OCI-M2 (cell line): ENCODE results near the gene IFITM2.
"Not testable (repeated sequence)": the region's sequence is repeated elsewhere in the genome, so short reads cannot be mapped to it uniquely, and the experiment has no call there.

Source experiments
- DNase-seq: peaks from one replicate; lab custom pipeline; 2025; ENCODE audit not compliant: unreplicated experiment; lab: John Stamatoyannopoulos, UW

The IFITM2 gene

GRCh38 chr11:281486-282161, 26.0 kb upstream of the IFITM2 start:
- DNase-seq, result no peak

- DNase-seq, result no peak
These were observed 25.4 kb upstream of the IFITM2 start for GRCh38 chr11:282171-282570.

DNA sequence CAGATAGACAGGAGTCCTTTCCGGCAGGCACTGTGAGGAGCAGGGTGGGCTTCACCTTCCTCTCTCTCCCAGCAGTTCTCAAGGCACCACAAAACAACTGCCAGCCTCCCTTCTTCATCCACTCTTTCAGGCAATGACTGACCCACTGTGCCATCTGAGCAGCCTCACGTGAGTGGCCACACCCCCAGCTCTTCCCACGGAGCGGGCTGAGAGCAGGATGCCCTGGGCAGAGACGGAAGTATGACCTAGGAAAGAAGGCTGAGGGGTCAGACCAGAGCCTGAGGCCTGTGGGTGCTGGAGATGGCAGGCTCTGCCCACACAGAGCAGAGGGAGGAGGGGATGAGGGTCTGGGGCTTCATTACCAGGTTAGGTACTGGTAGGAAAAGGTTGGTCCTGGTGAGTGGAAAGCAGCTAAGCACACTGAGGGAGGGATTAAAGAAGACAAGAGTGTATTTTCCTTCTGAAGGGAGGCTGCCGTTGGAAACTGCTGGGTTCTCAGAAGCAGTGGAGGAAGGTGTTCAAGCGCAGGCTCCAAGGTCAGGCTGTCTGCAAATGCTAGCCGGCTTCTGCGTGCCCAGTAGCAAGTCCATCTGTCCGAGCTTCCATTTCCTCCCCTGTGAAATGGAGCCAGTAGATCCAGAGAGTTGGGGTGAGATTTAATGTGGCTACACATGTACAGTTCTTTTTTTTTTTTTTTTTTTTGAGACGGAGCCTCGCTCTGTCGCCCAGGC, 24.8 kb upstream of the IFITM2 start:
- no peak for DNase-seq

GRCh38 chr11:283405-284104, 24.1 kb upstream of the IFITM2 start:
- no peak for DNase-seq

- no peak for DNase-seq
These were observed 23.3 kb upstream of the IFITM2 start for GRCh38 chr11:284105-285020.

GRCh38 chr11:285021-285893, 22.4 kb upstream of the IFITM2 start:
- DNase-seq, result no peak

DNA sequence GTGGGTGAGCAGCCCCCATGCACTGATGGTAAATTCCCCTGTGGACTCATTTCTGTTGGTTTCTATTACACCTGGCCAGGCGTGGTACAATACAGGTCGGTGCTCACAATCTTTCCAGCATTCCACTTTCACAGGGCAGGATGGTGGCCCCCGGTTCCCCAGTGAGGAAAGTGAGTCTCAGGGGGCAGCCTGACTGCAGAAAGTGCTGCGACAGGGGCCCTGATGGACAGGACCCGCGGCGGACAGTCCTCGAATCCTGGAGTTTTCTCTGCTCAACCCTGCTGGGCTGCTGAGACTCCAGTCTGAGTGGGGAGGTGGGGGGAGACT, 21.8 kb upstream of the IFITM2 start:
- DNase-seq, result no peak

DNA sequence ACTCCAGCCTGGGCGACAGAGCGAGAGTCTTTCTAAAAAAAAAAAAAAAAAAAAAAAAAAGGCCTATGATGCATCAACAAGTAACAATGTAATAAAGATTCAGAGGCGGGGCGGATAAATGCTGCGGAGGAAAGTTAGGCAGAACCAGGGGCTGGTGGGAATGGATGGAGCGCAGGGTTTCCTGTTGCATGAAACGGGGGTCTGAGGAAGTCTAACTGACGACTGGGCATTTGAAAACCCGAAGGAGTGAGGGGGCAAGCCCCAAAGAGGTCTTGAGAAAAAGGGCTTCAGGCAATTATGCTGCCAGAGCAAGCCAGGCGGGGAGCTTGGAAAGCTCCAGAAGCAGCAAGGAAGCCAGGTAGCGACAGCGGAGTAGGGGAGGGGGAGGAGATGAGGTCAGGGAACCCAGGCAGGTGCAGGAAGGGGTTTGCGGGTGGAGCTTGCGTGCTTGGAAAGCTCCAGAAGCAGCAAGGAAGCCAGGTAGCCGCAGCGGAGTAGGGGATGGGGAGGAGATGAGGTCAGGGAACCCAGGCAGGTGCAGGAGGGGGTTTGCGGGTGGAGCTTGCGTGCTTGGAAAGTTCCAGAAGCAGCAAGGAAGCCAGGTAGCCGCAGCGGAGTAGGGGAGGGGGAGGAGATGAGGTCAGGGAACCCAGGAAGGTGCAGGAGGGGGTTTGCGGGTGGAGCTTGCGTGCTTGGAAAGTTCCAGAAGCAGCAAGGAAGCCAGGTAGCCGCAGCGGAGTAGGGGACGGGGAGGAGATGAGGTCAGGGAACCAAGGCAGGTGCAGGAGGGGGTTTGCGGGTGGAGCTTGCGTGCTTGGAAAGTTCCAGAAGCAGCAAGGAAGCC, 20.4 kb upstream of the IFITM2 start:
- DNase-seq, result not testable (repeated sequence)

- DNase-seq, result no peak
These were observed 19.7 kb upstream of the IFITM2 start for GRCh38 chr11:287821-288477.

GRCh38 chr11:288478-289397, 18.9 kb upstream of the IFITM2 start, which contains the start of gene PGGHG:
TSS of gene PGGHG (plus strand) at chr11:289126. CDS start at chr11:289817, 691 bp downstream.
- no peak for DNase-seq

DNA sequence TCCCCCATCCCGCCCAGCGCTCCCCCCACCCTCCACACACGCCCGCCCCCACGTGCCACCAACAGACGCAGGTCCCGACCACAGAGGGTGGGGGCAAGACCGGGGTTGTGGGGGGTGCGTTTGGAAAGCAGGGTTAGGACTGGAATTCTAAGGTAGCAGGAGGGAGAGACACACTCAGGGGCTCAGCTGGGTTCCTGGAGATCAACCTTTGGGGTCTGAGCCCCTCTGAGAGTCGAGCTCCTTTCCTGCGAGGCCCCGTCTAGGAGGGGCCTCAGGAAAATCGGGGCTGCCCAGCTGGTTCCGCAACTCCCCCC, 18.3 kb upstream of the IFITM2 start:
- DNase-seq, result no peak

DNA sequence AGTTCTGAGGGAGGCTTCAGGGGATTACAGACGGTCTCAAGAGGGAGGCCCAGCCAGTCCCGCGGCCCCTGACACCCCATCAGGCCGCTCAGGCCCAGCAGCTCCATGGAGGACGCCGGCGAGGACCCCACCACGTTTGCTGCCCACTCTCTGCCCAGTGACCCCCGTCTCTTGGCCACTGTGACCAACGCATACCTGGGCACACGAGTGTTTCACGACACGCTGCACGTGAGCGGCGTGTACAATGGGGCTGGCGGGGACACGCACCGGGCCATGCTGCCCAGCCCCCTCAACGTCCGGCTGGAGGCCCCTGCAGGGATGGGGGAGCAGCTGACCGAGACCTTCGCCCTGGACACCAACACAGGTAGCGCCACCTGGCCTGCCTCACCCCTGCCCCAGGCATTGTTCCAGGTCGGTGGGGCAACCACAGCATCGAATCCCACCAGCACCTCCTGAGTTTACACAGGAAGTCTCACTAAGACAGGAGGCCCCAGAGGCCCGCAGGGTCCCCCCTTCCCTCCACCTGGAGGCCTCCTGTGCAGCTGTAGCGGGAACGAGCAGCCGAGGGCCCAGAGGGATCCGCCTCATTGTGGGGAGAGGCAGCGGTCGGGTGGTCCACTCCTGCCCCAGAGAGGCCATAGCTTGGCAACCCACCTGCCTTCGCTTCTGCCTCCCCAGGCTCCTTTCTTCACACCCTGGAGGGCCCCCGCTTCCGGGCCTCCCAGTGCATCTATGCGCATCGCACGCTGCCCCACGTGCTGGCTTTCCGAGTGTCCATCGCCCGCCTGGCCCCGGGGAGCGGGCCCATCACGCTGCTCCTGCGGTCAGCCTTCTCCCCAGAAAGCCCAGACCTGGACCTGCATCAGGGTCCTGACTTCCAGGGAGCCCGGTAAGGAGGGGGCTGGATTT, 17.6 kb upstream of the IFITM2 start:
- DNase-seq, result no peak

DNA sequence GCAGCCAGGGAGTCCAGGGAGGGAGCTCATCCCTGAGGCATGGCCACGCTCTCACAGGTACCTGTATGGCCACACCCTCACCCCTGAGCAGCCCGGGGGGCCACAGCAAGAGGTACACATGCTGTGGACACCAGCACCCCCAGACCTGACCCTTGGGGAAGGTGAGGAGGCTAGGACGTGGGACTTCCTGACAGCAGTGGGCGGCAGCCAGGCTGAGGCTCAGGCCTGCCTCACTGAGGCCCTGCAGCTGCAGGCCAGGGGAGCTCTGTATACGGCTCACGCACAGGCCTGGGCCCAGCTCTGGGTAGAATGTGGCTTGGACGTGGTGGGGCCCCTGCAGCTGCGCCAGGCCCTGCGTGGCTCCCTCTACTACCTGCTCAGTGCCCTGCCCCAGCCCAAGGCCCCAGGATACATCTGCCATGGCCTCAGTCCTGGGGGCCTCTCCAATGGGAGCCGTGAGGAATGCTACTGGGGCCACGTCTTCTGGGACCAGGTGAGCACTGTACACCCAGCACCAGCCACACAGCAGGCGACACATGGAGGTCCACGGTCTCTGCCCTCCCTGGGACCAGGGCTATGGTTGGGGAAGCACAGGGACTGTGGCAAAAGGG, 16.9 kb upstream of the IFITM2 start:
- no peak for DNase-seq

- DNase-seq, result no peak
These were observed 16.1 kb upstream of the IFITM2 start for GRCh38 chr11:291281-292210.
